ENCODE data around the gene TAOK2.
"Not testable (repeated sequence)": the region's sequence is repeated elsewhere in the genome, so short reads cannot be mapped to it uniquely, and the experiment has no call there.

TAOK2 gene

GRCh38 chr16:29927070-29927905, 46.4 kb upstream of the TAOK2 start:
- no peak for TF ChIP-seq CTCF (IDR thresholded peaks at IDR 0.05; ENCODE audit: insufficient read depth, low read length, poor library complexity, severe bottlenecking)
- no peaks in the 10 kb centered on the region; the same call in 1 of the 2 replicates for H3K36me3 ChIP-seq (ENCODE audit: control insufficient read depth, insufficient read depth, low read length)
- no peak for DNase-seq (ENCODE audit: extremely low read depth, insufficient read length)
- no peaks in the 10 kb centered on the region for H3K27me3 ChIP-seq (replicated peaks; ENCODE audit: control insufficient read depth, insufficient read depth, low read length)
- H3K4me3 ChIP-seq (replicated peaks; ENCODE audit: low read depth, low read length): no peak overlapping the region; the same call in 1 of the 2 replicates

GRCh38 chr16:29931750-29932149, 41.9 kb upstream of the TAOK2 start:
- DNase-seq (ENCODE audit: extremely low read depth, insufficient read length); H3K4me3 ChIP-seq (replicated peaks; ENCODE audit: low read depth, low read length); H3K27me3 ChIP-seq (replicated peaks; ENCODE audit: control insufficient read depth, insufficient read depth, low read length); H3K36me3 ChIP-seq (ENCODE audit: control insufficient read depth, insufficient read depth, low read length): not testable (repeated sequence)

GRCh38 chr16:29940656-29941055, 33.0 kb upstream of the TAOK2 start:
- TF ChIP-seq CTCF (IDR thresholded peaks at IDR 0.05; ENCODE audit: insufficient read depth, low read length, poor library complexity, severe bottlenecking): no peak
- Histone ChIP-seq H3K27me3 (replicated peaks; ENCODE audit: control insufficient read depth, insufficient read depth, low read length) (no peaks in the 10 kb centered on the region), H3K4me3 (replicated peaks; ENCODE audit: low read depth, low read length) (no peak overlapping the region), H3K36me3 (ENCODE audit: control insufficient read depth, insufficient read depth, low read length) (no peaks in the 10 kb centered on the region)
- no peak for DNase-seq (ENCODE audit: extremely low read depth, insufficient read length)

GRCh38 chr16:29943846-29944799, 29.5 kb upstream of the TAOK2 start:
- no peak for DNase-seq (ENCODE audit: extremely low read depth, insufficient read length)
- Histone ChIP-seq H3K4me3 (replicated peaks; ENCODE audit: low read depth, low read length) (no peak overlapping the region), H3K36me3 (ENCODE audit: control insufficient read depth, insufficient read depth, low read length) (no peaks in the 10 kb centered on the region), H3K27me3 (replicated peaks; ENCODE audit: control insufficient read depth, insufficient read depth, low read length) (no peaks in the 10 kb centered on the region)
- no peak for TF ChIP-seq CTCF (IDR thresholded peaks at IDR 0.05; ENCODE audit: insufficient read depth, low read length, poor library complexity, severe bottlenecking)

GRCh38 chr16:29947897-29948296, 25.8 kb upstream of the TAOK2 start:
- no peak overlapping the region for H3K4me3 ChIP-seq (replicated peaks; ENCODE audit: low read depth, low read length)
- DNase-seq (ENCODE audit: extremely low read depth, insufficient read length): no peak
- no peaks in the 10 kb centered on the region for H3K27me3 ChIP-seq (replicated peaks; ENCODE audit: control insufficient read depth, insufficient read depth, low read length)
- no peaks in the 10 kb centered on the region for H3K36me3 ChIP-seq (ENCODE audit: control insufficient read depth, insufficient read depth, low read length)
- TF ChIP-seq CTCF (IDR thresholded peaks at IDR 0.05; ENCODE audit: insufficient read depth, low read length, poor library complexity, severe bottlenecking): no peak

Measured in GM06990 (cell line).